ENCODE data around the gene FAM219B.

FAM219B gene

DNA sequence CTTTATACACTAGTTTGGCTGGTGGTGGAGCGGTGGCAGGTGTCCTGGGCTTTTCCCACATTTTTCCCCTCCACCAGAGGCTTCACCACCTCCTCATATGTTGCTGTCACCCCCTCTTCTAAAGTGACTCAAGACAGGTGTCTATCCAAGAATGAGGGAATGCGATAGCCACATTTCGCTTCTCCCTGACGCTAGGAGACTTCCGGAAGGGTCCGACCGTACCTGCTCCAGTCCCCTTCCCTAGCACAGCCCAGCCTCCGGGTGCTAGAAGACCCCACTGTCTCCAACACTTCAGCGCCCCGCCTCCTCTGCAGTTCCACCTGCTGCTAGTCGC, 34.0 kb downstream of the FAM219B start:
- DNase-seq: no peak

DNA sequence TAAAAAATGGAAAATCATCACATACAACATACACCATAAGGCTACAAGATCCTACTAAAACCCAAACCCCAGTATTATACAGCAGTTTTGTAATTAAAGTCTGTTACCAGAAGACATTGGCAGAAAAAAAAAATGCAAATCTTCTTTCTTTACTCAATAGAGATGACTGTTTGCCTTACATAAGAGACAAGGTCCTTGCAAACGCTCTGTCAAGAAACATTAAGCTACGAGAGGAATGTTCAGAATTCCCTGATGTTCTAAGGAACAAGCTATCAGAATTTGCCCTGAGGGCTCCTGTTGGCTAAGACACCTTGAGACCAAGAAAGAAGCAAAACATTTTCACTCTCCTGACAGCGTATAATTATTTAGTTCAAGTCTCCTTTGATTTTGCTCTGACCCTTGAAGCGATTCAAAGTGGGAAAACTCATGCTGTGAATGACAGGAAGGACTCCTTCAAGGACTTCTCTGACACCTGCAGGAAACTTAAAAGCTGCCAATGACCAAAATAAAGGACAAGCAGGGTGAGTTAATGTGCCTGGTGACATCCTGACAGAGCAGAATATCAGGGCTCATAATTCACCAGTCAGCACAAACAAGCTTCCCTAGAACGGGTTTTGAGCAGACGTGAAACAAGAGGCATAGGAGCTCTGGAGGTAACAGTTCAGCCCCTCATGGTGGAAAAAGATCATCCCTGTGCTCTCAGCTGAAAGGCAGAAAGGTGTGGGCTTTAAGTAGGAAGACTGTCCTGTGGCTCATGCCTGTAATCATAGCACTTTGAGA, 36.0 kb downstream of the FAM219B start:
- no peak for DNase-seq

DNA sequence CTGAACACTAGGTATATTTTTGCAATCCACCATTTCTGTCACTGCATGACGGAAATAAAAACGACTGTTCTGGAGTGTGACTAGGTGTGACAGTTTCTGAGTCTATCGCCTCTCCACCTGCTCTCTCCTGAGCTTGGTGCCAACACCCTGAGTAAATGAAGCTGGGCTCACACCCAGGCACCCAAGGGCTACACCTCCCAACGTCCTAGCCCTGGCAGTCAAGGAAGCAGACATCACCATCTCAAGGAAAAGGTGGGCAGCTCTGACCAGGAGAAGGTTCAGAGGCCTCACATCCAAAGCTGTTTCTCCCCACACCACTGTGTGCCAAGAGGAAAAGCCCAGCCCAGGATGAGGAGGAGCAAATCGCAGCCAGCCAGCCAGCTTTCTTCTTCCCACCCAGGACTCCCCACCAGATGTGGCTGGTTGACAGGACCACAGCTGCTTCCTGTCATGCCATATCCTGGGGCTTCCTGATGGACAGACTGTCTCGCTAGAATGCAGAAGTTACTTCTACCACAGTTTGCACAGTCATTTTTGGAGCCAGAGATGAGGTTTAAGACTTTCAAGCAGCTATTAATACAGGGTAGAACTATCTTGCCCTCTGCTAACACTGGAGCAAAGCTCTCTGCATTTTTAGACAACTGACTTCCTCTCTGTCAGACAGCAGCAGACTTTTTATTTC, 36.8 kb downstream of the FAM219B start:
- no peak for DNase-seq

DNA sequence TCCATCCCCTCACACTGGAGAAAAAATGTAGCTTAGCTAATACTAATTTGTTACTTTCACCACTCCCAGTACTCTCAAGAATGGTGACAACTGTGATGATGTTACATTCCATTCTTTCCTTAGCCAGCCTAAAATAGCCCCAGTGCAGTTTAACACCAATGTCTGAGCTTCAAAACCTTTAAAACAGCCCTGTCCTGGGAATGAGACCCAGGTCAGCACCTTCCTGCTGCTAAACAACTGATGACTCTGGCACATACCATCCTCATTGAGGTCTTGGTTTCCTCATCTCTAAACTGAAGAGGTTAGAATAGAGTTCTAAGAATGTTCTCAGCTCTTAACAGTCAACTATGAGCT, 37.3 kb downstream of the FAM219B start:
- no peak for DNase-seq

DNA sequence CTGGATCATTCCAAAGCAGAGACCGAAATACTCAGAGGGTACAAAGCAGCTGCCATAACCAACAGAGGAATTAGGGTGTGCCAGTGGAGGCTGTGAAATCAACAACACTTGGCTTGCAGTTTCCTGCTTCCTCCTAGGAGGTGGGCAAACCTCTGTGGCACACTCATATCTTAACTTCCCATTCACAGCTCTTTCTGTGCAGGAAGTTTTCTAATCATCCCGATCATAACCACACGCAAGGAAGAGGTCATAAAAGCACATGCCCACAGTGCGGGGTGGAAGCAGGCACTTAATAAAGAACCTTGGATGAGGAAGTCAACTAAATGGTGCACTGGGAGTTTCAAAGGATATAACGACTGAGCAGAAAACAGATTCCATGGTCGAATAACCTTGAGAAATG, 38.6 kb downstream of the FAM219B start:
- no peak for DNase-seq

DNA sequence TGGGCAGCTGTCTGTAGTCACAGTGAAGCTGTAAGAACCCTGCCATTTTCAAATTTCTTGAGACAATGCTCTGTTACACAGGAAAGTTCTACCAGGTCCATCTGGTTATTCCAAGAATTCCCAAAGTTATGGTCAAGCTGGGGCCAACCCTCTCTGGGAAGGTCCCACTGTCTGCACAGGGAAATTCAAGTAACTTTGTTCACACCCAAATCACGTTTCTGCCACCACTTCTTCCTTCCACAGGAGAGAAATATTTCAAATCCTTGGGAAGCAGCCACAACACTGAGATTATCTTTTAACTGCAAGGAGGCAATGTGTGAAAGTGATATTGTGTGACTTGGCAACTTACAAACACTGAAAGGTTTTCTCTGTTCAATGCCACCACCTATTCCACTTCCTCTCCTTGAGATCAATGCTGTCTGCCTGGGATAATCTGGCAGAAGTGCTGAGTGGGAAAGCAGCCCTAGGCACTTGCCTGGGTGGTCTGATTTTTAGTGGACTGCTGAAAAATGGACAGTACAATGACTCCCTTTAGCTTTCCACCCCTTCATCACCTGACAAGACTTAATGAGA, 39.1 kb downstream of the FAM219B start:
- no peak for DNase-seq

DNA sequence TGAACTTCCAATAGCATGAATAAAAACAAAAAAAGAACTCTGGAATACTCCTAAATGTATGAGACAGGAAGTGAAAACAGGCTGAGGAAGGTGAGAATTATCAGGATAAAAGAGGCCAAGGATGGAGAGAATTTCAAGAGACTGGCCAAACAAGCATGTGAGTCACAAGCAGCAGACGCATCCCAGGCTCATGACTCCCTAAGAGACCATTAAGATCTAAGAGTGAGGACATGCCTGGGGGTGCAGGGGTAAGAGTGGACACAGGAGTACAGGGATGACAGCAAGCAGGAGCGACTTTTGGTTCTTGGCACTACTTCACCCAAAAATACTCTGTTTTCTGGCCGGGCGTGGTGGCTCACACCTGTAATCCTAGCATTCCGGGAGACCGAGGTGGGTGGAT, 40.6 kb downstream of the FAM219B start:
- no peak for DNase-seq

DNA sequence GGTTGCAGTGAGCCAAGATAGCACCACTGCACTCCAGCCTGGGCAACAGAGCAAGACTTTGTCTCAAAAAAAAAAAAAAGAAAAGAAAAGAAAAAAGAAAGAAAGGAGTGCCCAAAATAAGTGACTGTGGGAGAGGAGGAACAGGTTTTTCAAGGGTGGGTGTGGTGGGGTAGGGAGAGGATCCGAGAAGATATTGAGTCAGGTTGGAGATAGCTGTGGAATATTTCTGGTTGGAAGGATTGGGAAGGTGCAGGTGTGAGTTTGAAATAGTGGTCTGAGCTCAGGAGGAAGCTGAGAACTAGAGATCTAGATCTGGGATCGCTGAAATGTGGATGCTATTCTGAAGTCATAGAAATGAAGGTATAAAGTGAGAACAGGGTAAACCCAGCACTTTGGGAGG, 41.3 kb downstream of the FAM219B start:
- DNase-seq: no peak

DNA sequence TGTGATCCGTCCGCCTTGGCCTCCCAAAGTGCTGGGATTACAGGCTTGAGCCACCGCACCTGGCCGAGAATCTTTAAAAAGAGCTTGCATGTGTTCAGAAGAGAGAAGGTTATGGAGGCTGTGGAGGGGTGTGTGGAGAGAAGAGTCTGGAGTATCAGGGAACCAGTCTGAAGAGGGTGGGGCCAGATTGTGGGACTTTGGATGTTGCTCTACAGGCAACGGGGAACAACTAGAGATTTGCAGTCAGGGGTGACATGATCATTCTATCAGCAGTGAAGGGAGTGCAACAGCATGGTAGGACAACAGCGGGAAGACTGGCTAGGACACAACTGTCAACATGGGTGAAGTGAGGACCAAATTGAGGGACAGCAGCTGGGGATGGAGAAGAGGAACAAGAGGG, 42.4 kb downstream of the FAM219B start:
- DNase-seq: no peak

DNA sequence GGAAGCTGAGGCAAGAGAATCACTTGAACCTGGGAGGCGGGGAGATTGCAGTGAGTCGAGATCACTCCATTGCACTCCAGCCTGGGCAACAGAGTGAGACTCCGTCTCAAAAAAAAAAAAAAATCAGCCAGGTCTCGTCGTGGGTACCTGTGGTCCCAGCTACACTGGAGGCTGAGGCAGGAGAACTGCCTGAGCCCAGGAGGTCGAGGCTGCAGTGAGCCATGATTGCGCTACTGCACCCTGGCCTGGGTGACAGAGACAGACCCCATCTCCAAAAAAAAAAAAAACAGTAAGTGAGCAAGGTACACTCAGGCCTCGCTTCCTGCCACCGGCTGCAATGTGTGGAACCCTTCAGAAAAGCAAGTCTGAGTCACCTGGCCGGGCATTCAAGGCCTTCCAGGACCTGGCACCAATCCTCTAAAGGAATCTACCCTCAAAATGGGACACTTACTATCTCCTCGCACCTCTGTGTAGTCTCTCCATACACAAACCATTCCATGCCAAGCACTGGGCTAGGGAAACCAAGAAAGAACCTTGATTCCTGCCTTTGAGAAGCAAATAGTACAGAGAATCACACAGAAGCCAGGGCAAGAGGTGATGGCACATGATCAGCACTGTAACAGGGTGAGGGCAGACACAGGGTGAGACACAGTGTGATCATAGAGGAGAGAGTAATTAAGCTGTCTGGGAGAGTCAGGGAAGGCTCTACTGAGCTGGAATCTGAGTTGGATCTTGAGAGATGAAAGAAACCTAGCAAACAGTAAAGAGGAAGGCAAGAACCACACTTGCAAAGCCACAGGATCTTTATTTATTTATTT, 43.2 kb downstream of the FAM219B start:
- DNase-seq: no peak

DNA sequence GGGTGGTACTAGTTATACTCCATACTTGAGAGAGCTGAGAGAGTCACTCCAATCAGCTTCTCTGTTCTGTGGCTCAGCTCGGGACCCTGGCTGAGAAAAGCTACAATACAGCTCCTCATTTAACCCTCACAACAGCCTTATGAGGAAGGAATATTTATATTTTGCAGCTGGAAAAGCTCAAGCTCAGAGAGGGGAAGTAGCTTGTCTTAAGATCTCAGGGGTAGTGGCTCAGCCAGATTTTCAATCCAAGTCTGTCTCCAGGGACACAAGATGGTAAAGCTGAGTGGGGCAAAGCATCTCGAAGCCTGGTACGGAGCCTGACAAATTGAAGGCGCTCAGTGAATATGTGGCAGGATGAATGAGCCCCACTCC, 48.3 kb downstream of the FAM219B start:
- no peak for DNase-seq

DNA sequence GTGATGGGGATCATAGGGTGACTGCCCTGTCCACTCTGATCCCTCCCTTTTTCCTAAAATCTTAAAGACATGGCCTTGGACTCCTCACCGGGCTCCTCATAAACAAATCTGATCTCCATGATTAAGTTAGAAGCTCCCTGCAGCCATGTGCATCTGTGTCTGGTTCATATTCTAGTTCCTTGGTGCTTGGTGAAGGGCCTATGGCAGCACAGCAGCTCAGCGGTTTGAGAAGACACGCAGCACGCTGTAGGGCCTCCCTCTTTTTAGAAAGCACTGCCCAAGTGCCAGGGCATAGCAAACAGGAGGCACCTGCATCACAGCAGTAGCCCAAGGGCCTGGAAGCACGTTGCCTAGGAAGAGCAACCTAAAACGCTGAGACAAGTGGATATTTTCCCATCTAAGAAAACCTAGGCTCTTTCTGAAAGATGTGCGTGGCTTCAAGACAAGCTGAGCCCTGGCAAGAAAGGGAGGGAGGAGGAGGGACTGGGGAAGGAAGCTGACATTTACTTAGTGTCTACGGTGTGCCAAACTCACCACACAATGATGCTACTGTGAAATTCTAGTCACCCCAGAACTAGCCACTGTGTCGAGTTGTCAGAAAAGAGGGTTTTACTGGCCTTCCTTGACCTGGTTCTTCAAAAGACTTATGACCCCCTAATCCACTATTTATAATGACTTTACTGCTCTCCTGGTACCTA, 48.8 kb downstream of the FAM219B start:
- no peak for DNase-seq

DNA sequence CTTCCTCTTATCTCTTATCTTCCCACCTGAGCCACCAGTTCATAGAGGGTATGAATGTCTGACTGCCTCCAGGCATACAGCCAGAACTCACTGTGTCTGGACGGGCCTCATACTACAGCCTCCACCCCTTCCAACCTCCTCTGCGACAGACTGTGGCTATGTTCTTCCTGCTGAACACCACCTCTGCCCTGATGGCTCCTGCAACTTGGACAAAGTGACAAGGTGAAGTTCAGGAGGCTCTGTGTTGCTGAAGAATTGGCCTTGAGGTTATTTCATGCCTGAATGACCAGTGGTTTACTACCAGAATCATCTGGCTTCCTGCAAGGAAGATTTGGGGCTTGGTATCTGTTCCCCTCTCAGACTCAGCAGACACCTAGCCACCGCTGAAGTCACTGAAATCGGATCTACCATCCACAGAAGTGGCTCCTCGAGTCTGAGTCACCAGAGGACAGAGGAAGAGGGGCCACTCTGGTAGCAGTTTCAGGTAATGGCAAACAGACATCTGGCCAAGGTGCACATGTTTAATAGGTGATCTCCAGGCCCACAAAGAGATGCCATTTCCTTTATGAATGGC, 49.5 kb downstream of the FAM219B start:
- no peak for DNase-seq

DNA sequence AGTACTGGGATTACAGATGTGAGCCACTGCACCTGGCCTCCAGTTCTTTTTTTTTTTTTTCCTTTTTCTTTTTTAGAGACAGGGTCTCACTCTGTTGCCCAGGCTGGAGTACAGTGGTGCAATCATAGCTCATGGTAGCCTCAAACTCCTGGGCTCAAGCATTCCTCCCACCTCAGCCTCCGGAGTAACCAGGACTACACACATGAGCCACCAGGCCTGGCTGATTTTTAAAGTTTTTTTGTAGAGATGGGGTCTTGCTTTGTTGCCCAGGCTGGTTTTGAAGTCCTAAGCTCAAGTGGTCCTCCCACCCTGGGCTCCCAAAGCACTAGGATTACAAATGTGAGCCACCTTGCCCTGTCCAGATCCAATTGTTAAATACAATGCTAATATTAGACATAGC, 50.1 kb downstream of the FAM219B start:
- DNase-seq: no peak

DNA sequence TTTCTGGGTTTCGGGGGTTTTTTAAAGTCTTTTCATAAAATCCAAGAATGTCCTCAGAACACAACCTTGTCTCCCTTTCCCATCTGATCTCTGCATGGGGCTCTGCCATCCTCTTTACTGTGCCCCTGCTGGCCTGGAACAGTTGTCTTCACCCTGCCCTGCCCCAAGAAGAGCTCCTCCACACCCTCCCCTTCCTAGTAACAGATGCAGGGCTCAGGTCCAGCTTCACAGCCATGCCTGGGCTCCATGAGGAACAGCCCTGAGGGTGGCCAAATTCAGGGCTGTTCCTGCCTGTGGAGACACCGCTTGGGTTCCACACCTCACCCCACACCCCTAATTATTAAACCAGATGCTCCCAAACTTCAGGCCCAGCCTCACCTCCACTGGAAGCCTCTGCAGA, 50.8 kb downstream of the FAM219B start:
- DNase-seq: no peak

DNA sequence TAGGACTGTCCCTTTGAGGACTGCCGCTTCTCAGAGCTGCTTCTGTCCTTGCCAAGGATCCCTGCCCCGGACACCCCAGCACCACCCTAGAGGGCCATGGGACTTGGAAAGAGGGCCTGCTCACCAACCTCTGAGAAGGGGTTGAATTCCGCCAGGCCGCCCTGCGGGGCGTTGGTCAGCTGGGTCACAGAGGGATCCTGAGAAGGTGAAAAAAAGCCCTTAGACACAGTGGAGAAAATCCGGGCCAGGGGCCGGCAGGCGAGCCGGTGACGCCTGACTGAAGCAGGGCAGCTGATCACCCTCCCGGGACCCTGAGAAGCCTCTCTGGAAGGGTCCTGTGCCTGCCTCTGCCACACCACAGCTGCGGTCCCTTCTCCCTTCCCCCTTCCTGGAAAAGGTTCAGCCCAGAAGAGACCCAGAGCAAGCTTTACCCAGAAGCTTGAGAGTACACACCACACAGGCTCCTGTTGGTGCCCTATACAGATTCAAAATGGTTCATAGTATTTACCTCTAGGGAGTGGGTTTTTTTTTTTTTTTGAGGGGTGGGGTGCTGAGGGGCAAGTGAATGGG, 52.1 kb downstream of the FAM219B start:
- no peak for DNase-seq

DNA sequence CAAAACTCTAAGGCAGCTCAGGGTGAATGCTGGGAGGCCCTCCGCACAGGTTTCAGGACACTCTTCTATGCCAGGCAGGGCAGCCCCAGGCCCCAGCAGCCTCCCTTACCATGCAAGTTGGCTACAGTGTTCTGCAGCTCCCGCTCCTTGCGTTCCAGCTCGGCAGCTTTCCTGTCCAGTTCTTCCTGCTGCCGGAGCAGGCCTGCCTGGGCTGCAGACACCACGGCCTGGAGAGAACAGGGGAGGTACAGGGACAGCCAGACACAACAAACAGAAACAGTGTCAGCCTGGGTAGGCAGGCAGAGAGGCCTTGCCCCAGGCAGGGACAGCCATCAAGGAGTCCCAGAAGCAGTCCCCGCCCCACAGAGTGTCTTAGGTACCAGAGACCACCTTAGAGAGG, 54.7 kb downstream of the FAM219B start:
- DNase-seq: no peak

DNA sequence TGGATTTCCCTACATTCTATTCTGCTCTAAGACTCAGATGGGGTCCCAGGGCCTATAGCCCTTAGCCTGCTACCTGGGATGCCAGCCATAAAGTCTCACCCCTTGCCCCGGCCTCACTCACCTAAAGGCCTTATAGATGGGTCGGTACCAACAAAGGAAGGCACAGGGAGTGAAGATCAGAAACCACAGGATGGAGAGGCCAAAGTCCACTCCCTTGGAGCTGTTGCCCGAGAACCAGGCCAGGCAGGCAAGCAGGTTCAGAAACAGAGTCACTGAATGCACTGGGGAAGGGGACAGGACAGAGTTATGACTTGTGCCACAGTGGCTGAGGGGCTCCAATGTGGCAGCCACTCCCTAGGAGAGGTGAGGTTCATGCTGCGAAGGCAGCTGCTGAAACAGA, 56.3 kb downstream of the FAM219B start:
- DNase-seq: no peak
